RWPE2 (cell line): ENCODE data around the gene ZNF598.

Experiments used
- ATAC-seq: fragments of 200-7000 bp; cut with Tn5 transposase; 3 replicates; pipeline ENCODE4 v1.9.1; 2021; ENCODE audit warnings: low read depth
- DNase-seq: peaks from one replicate; pipeline ENCODE4 v3.0.0-alpha.2; 2020; ENCODE audit warnings: low spot score
- H3K27ac ChIP-seq: fragments of 450-650 bp; 2 replicates; pipeline ENCODE4 v1.5.1; 2017; ENCODE audit warnings: mild to moderate bottlenecking; ENCODE audit not compliant: poor library complexity, severe bottlenecking
- H3K27me3 ChIP-seq: fragments of 250-450 bp; sonication (Bioruptor Pico); 2 replicates; pipeline ENCODE4 v1.5.1; 2021; ENCODE audit warnings: mild to moderate bottlenecking, moderate library complexity; ENCODE audit not compliant: insufficient read depth, poor library complexity, severe bottlenecking
- H3K36me3 ChIP-seq: fragments of 250-450 bp; sonication (Bioruptor Pico); 2 replicates; pipeline ENCODE4 v1.5.1; 2020; ENCODE audit warnings: low read depth, mild to moderate bottlenecking, moderate library complexity
- H3K4me1 ChIP-seq: fragments of 250-450 bp; sonication (Bioruptor Pico); 2 replicates; pipeline ENCODE4 v1.5.1; 2021; ENCODE audit warnings: mild to moderate bottlenecking, moderate library complexity; ENCODE audit not compliant: insufficient read depth, poor library complexity, severe bottlenecking
- H3K4me3 ChIP-seq: fragments of 250-450 bp; sonication (Bioruptor Pico); 2 replicates; pipeline ENCODE4 v1.5.1; 2021; ENCODE audit warnings: mild to moderate bottlenecking, moderate library complexity; ENCODE audit not compliant: severe bottlenecking
- H3K9me3 ChIP-seq: fragments of 250-450 bp; sonication (Bioruptor Pico); 2 replicates; pipeline ENCODE4 v1.5.1; 2021; ENCODE audit warnings: mild to moderate bottlenecking, moderate library complexity; ENCODE audit not compliant: severe bottlenecking
- CTCF ChIP-seq: fragments of 450-650 bp; IDR thresholded peaks from one replicate; pipeline ENCODE4 v1.5.1; 2017; ENCODE audit warnings: mild to moderate bottlenecking, moderate library complexity; ENCODE audit not compliant: poor library complexity, severe bottlenecking

Gene ZNF598

GRCh38 chr16:2026461-2027023, 16.9 kb upstream of the ZNF598 start, which contains the start of gene NHERF2:
TSS of gene NHERF2 (plus strand) at chr16:2026902. CDS start at chr16:2027006, 104 bp downstream.
- no peaks in the 10 kb centered on the region for H3K27me3 ChIP-seq
- TF ChIP-seq CTCF, result no peak
- no peaks in the 10 kb centered on the region for H3K36me3 ChIP-seq
- H3K4me3 ChIP-seq, result peak within 1 kb of the TSS; percentile 62
- peaks cover 4% of the 10 kb centered on the region for H3K4me1 ChIP-seq
- ATAC-seq, result no peak
- H3K27ac ChIP-seq, result peak within 1 kb of the TSS; percentile 30
- no peaks in the 10 kb centered on the region for H3K9me3 ChIP-seq
- DNase-seq, result no peak

GRCh38 chr16:2025878-2026460, 16.3 kb upstream of the ZNF598 start:
- H3K4me3 ChIP-seq, result peak overlapping the region; percentile 62
- H3K27me3 ChIP-seq, result peaks cover under 1% of the 10 kb centered on the region
- no peaks in the 10 kb centered on the region for H3K36me3 ChIP-seq
- ATAC-seq, result no peak
- no peak overlapping the region for H3K27ac ChIP-seq
- no peak for DNase-seq
- H3K9me3 ChIP-seq, result no peaks in the 10 kb centered on the region
- H3K4me1 ChIP-seq, result peaks cover 4% of the 10 kb centered on the region
- no peak for TF ChIP-seq CTCF

- Histone ChIP-seq H3K4me1 (peaks cover 4% of the 10 kb centered on the region), H3K27ac (no peak overlapping the region), H3K9me3 (no peaks in the 10 kb centered on the region), H3K27me3 (peaks cover 8% of the 10 kb centered on the region), H3K36me3 (no peaks in the 10 kb centered on the region), H3K4me3 (no peak overlapping the region)
- TF ChIP-seq CTCF, result no peak
- ATAC-seq (no peak), DNase-seq (peak; percentile 47)
Measured at GRCh38 chr16:2025251-2025650, 15.6 kb upstream of the ZNF598 start.

GRCh38 chr16:2024032-2024420, 14.4 kb upstream of the ZNF598 start:
- no peaks in the 10 kb centered on the region for H3K36me3 ChIP-seq
- DNase-seq, result no peak
- H3K27ac ChIP-seq, result no peak overlapping the region
- ATAC-seq, result no peak
- no peaks in the 10 kb centered on the region for H3K9me3 ChIP-seq
- peaks cover 4% of the 10 kb centered on the region for H3K4me1 ChIP-seq
- TF ChIP-seq CTCF, result no peak
- H3K27me3 ChIP-seq, result peaks cover 18% of the 10 kb centered on the region
- no peak overlapping the region for H3K4me3 ChIP-seq
